Neural cell (in vitro differentiated cells): ENCODE measurements around the gene DAGLB.

Source experiments
- EP300 ChIP-seq: fragments of 450-650 bp; conservative IDR thresholded peaks from 2 replicates; pipeline ENCODE4 v1.6.1; 2014; ENCODE audit warnings: antibody characterized with exemption, mild to moderate bottlenecking, moderate library complexity; ENCODE audit not compliant: poor library complexity, severe bottlenecking
- POLR2AphosphoS5 ChIP-seq: IDR thresholded peaks from 2 replicates; pipeline ENCODE4 v1.6.1; 2012
- RAD21 ChIP-seq: fragments of 450-650 bp; conservative IDR thresholded peaks from 2 replicates; pipeline ENCODE4 v1.6.1; 2014; ENCODE audit warnings: antibody characterized with exemption, mild to moderate bottlenecking, moderate library complexity
- TAF1 ChIP-seq: IDR thresholded peaks from 2 replicates; pipeline ENCODE4 v1.6.1; 2012; ENCODE audit warnings: low read depth
- TF ChIP-seq, protein P1 (sequence below): fragments of 450-650 bp; IDR thresholded peaks from 2 replicates; pipeline ENCODE4 v1.5.1; 2014; ENCODE audit warnings: antibody characterized with exemption, mild to moderate bottlenecking, moderate library complexity; ENCODE audit not compliant: poor library complexity, severe bottlenecking

DNA sequence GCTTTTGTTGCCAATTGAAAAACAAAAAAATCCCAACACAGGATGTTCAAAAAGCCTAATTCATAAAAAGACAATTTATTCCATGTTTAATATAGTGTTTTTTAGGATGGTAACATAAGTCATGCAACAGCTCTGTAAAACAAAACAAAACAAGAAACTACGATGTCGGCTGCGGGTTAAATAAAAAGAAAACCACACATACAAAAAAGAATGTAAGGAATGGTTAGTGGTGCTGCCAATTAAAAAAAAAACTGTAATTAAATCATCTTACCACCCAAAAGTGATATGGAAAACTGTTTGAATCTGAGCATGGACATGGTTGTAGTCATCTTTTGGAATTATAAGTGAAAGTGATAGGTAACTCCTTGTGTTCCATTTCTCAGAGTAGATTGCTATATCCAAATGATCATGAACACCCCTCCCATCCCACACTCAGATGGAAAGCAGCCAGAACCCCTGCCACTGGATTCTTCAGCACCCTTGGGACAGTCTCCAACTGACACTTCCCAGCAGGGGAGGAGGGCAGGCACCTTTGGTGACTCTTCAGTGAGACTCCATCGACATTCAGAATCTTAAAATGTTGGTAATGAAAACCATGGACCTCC is 14.3 kb upstream of the DAGLB start:
- TF ChIP-seq, protein P1, sequence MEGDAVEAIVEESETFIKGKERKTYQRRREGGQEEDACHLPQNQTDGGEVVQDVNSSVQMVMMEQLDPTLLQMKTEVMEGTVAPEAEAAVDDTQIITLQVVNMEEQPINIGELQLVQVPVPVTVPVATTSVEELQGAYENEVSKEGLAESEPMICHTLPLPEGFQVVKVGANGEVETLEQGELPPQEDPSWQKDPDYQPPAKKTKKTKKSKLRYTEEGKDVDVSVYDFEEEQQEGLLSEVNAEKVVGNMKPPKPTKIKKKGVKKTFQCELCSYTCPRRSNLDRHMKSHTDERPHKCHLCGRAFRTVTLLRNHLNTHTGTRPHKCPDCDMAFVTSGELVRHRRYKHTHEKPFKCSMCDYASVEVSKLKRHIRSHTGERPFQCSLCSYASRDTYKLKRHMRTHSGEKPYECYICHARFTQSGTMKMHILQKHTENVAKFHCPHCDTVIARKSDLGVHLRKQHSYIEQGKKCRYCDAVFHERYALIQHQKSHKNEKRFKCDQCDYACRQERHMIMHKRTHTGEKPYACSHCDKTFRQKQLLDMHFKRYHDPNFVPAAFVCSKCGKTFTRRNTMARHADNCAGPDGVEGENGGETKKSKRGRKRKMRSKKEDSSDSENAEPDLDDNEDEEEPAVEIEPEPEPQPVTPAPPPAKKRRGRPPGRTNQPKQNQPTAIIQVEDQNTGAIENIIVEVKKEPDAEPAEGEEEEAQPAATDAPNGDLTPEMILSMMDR: no peak
- TF ChIP-seq EP300 (no peak), TAF1 (no peak), RAD21 (no peak), POLR2AphosphoS5 (no peak)
